ENCODE measurements around the gene DHRS9.

DHRS9 gene

DNA sequence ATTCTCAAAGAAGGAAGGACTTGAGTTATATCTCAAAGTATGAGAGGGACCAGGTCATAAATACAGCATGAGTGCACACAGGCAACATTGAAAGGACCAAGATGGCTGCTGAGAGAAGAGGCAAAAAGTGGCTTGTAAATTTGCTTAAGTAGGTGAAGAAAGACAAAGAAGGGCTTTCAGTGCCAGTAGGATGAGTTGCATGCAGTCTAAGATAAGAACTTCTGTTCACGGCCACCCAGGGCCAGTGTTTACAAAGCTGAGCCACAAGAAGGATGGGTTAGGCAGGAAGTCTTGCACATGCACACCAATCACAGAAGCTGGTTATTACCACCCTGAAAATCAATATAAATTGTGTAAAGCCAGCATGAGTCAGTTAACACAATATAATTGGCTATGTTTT, 35.1 kb upstream of the DHRS9 start:
- TF ChIP-seq, protein P1, sequence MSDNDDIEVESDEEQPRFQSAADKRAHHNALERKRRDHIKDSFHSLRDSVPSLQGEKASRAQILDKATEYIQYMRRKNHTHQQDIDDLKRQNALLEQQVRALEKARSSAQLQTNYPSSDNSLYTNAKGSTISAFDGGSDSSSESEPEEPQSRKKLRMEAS (IDR thresholded peaks at IDR 0.05; ENCODE audit: low read depth, low read length): 0 out of 2 replicates have a peak, but pooled peaks have one; percentile 36
- TF ChIP-seq POLR2A (IDR thresholded peaks at IDR 0.05; ENCODE audit: extremely low read depth, insufficient read length): no peak
- DNase-seq (ENCODE audit: low read depth): peak; percentile 59
- no peak overlapping the region for H3K4me3 ChIP-seq (ENCODE audit: low read depth, low read length)

DNA sequence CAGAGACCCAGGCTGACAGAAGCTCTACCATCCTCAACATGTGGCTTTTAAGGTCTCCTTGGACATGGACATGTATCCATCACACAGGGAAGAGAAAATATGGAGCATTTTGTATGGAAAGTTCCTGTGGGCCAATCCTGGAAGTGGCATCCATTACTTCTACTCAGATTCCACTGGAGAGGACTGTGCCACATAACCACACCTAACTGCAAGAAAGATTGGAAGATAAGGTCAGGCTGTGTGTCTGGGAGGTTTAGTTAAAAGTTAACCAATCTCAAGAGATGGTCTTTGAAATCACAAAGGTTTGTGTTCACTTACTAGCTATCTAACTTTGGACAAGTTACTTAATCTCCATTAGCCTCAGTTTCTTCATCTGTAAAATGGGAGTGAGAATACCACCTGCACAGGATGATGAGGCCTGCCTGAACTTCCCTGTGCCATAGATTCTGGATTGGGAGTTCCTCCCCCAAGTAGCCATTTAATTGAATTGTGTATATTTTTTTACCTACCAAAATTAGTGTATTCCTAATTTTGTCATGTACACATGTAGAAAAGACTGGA, 34.3 kb upstream of the DHRS9 start:
- TF ChIP-seq, protein P2, sequence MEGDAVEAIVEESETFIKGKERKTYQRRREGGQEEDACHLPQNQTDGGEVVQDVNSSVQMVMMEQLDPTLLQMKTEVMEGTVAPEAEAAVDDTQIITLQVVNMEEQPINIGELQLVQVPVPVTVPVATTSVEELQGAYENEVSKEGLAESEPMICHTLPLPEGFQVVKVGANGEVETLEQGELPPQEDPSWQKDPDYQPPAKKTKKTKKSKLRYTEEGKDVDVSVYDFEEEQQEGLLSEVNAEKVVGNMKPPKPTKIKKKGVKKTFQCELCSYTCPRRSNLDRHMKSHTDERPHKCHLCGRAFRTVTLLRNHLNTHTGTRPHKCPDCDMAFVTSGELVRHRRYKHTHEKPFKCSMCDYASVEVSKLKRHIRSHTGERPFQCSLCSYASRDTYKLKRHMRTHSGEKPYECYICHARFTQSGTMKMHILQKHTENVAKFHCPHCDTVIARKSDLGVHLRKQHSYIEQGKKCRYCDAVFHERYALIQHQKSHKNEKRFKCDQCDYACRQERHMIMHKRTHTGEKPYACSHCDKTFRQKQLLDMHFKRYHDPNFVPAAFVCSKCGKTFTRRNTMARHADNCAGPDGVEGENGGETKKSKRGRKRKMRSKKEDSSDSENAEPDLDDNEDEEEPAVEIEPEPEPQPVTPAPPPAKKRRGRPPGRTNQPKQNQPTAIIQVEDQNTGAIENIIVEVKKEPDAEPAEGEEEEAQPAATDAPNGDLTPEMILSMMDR (IDR thresholded peaks at IDR 0.05; ENCODE audit: low read depth, low read length): no peak
- TF ChIP-seq MYC (IDR thresholded peaks at IDR 0.05; ENCODE audit: low read depth, low read length): no peak
- TF ChIP-seq, protein P1 (IDR thresholded peaks at IDR 0.05; ENCODE audit: low read depth, low read length): no peak
- TF ChIP-seq POLR2A (IDR thresholded peaks at IDR 0.05; ENCODE audit: extremely low read depth, insufficient read length): no peak
- DNase-seq (ENCODE audit: low read depth): no peak
- no peak overlapping the region for H3K4me3 ChIP-seq (ENCODE audit: low read depth, low read length)

DNA sequence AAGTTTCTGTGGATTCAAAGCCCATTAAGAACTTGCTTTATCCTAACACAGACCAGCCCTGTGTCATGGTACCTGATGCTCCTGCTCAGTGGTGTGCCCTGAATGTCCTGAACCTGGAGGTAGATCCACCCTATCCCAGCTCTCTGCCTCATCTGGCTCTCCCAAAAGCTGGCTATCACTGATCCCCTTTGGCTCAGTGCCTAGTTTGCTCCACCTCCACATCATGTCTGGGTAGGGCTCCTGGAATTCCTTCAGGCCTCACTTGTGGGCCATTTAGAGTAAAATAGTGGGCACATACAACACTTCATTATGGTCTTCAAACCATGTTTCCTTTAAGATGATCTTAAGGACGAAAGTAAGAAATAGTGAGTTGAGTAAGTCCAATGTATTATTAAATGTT, 33.5 kb upstream of the DHRS9 start:
- no peak overlapping the region for H3K4me3 ChIP-seq (ENCODE audit: low read depth, low read length)
- no peak for DNase-seq (ENCODE audit: low read depth)
- no peak for TF ChIP-seq MYC (IDR thresholded peaks at IDR 0.05; ENCODE audit: low read depth, low read length)
- TF ChIP-seq POLR2A (IDR thresholded peaks at IDR 0.05; ENCODE audit: extremely low read depth, insufficient read length): no peak
- TF ChIP-seq, protein P1 (IDR thresholded peaks at IDR 0.05; ENCODE audit: low read depth, low read length): no peak
- TF ChIP-seq, protein P2 (IDR thresholded peaks at IDR 0.05; ENCODE audit: low read depth, low read length): no peak

DNA sequence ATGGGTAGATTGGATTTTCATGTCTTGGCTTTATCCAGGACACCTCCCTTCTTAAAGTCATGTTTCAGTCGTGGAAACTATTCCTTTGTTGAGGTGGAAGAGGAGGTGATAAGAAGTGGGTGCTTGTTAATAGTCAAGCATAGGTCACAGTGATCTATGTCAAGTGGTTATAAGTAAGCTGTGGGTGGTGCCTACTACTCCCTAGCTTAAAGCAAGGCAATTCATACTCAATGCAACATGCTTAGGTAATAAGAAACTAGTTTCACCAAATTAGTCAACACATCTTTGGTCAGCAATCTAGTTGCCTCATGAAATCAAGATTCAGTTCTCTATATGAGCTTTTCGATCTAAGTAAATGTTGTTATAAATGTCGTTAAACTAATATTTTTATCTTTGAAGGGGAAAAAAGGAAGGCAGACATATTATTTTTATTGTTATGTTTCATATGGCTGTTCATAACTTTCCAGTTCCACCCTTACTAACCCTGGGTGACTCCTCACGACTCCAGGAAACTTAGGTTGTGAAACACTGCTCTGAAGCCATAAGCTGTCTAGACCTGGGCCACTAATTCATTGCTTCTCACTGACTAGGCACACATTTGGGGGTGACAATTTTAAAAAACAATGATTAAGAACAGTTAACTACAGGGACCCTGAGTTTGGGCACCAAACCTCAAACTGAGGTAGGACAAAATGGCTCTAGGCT, 32.5 kb upstream of the DHRS9 start:
- DNase-seq (ENCODE audit: low read depth): peak; percentile 57
- TF ChIP-seq, protein P2 (IDR thresholded peaks at IDR 0.05; ENCODE audit: low read depth, low read length): no peak
- TF ChIP-seq, protein P1 (IDR thresholded peaks at IDR 0.05; ENCODE audit: low read depth, low read length): no peak
- TF ChIP-seq POLR2A (IDR thresholded peaks at IDR 0.05; ENCODE audit: extremely low read depth, insufficient read length) (no peak), MYC (IDR thresholded peaks at IDR 0.05; ENCODE audit: low read depth, low read length) (no peak)
- no peak overlapping the region for H3K4me3 ChIP-seq (ENCODE audit: low read depth, low read length)

DNA sequence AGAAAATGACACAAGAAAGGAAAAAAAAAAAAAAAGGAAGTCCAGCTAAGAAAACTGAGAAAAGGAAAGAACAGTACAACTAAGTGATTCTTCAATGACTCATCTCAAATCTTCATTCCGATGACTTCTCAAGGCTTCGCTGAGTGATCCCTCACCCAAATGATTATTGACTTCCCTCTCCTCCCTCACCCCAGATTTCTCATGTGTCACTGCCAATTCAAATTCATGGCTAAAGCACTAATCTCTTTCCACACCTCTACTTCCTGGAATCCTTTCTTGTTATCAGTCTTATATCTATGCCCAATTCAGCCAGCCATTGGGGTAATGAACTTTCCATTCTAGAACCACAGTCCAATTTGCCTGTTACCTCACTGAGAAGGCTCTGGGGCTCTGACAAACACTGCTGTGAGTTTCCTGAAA, 31.0 kb upstream of the DHRS9 start:
- no peak overlapping the region for H3K4me3 ChIP-seq (ENCODE audit: low read depth, low read length)
- peak; percentile 84 for DNase-seq (ENCODE audit: low read depth)
- TF ChIP-seq MYC (IDR thresholded peaks at IDR 0.05; ENCODE audit: low read depth, low read length): no peak
- TF ChIP-seq, protein P1 (IDR thresholded peaks at IDR 0.05; ENCODE audit: low read depth, low read length): no peak
- no peak for TF ChIP-seq POLR2A (IDR thresholded peaks at IDR 0.05; ENCODE audit: extremely low read depth, insufficient read length)
- TF ChIP-seq, protein P2 (IDR thresholded peaks at IDR 0.05; ENCODE audit: low read depth, low read length): no peak

DNA sequence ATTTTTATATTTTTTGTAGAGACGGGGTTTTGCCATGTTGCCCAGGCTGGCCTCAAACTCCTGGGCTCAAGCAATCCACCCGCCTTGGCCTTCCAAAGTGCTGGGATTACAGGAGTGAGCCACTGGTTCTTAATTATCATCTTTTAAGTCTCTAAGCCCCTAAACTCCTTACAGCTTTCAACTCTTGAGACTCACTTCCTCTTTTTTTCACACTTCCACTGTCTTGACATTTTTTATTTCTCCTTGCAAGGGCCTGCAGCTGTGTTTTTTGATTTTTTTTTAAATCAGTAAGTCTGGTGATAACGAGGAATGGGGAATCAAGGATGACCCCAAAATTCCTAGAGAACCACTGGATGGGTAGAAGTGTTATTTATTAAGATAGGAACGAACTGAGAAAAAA, 29.7 kb upstream of the DHRS9 start:
- TF ChIP-seq, protein P2 (IDR thresholded peaks at IDR 0.05; ENCODE audit: low read depth, low read length): no peak
- TF ChIP-seq POLR2A (IDR thresholded peaks at IDR 0.05; ENCODE audit: extremely low read depth, insufficient read length) (no peak), MYC (IDR thresholded peaks at IDR 0.05; ENCODE audit: low read depth, low read length) (no peak)
- TF ChIP-seq, protein P1 (IDR thresholded peaks at IDR 0.05; ENCODE audit: low read depth, low read length): no peak
- no peak overlapping the region for H3K4me3 ChIP-seq (ENCODE audit: low read depth, low read length)
- DNase-seq (ENCODE audit: low read depth): peak; percentile 67

Data from NB4 (cell line).